ENCODE measurements around the gene FAM50B.

FAM50B gene

DNA sequence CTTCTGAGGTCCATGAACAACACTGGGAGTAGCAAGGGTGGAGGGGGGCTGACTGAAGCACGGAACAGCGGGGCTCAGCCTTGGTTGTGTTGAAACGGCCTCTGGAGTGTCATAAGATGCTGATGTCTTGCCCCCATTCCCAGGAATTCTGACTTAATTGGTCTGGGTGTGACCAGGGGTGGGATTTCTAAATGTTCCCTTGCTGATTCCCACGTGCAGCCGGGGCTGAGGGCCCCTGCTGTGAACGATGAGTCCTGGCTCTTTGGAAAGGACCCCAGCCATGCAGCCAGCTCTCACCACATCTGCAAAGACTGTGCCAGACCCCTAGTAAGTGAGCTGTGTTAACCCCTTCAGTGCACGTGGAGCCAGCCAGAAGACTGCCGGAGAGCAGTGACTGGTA, 28.6 kb upstream of the FAM50B start:
- DNase-seq (ENCODE audit: low read depth), result no peak

DNA sequence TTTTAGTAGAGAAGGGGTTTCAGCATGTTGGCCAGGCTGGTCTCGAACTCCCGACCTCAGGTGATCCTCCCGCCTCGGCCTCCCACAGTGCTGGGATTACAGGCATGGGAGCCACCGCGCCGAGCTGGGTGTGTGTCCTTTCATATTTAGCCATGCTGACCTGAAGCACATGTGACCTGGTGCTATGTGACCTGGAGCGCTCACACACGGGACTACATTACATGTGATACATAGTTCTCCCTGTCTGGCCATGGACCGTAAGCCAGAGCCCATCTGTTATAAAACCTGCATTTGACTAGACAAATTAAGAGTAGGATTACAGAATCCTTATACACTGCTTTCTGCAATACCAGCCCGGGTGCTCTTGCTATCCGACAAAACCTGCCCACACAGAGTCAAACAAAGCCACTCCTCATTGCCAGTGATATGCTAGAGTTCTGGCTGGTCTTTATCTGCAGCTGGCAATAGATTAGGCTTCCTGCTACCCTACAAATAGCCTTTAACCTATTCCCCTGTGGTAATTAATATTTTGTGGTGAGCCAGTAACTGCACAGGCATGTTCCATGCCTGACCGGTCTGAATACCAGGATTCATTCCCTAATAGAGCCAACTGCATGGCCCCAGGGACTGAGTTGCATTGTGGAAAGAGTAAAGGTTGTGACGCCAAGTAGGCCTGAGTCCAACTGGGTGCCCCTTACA, 26.3 kb upstream of the FAM50B start:
- DNase-seq (ENCODE audit: low read depth), result no peak

DNA sequence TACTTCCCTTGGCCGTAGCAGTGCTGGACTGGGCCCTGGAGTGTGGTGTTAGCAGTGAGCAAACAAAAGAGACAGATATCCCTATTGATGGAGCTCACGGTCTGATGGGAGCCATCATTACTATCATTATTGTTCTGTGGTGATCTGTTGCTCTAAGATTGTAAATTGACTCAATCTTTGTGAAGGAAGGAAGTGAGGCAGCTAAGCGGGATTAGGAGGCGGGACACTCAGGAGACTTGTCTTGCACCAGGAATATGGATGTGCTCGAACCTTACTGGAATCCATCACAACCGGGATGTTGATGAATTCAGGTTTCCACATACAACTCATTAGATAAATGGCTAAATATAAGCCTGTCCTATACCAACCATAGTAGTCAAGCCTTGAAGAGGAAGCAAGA, 25.5 kb upstream of the FAM50B start:
- no peak for DNase-seq (ENCODE audit: low read depth)

DNA sequence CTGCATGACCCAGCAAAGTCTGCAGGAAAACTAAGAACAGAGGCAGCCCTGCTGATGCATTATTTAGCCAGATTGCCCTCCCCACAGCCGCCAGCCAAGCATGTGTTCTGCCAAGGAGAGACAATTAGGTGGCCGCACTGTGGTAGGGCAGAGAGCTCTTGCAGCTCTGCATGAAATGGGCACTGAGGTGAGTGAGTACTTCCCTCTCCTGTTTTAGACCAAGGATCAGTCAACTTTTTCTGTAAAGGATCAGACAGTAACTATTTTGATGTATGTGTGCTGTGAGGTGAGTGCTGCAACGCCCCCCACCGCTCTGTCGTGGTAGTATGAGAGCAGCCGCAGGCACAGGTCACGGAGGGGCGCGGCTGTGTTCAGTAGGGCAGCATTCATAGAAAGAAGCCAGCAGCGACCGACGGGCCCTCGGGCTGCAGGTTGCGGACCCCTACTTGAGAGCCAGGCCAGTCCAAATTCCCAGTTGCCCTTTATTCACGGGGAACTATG, 23.8 kb upstream of the FAM50B start:
- DNase-seq (ENCODE audit: low read depth), result no peak

DNA sequence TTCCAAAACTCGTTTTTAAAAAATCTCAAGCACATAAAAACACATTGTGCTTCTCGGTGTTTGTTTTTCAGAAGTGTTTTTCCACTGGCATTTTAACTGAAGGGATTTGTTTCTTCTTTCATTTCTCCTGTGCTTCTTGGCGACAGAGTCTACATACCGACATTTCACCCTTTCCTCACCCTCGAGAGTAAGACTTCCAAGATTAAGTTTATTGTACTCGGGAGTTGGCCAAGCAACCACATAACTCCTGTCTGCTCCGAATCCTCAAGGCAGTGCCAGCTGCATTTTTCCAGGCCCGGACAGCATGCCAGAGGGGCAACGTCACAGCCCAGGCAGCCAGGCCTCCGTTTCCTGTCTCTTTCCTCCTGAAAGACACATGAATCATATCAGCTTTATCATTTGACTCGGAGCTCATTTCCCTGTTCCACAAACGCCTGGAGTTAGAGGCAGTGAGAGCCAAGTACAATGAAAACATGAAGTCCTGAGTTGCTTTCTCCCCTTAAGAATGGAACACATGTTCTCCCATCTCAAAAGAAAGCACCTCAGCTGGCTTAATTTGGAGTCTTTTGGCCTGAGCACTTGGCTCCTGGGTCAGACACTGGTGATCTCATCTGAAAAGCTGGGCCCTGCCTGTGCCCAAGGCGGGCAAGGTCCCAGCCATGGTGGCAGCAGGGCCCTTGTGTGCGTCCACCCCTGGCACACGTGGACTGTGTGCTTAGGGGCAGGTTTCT, 23.2 kb upstream of the FAM50B start:
- DNase-seq (ENCODE audit: low read depth), result no peak

DNA sequence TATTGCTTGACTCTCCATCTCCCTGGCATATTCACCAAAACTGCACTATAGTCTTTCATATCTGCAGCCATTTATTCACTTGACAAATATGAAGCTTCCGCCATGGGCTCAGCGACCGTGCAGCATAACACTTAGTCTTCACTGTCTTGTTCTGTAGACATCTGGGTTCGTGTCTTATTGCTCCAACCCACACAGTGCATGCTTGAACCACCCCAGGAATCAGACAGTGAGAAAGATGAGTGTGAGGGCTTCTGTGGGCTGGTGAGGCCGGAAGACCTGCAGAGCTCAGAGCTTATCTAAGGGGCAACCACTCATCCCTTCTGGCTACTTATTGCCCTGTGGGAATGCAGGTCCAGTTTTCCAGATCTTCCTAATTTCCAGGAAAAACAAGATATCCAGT, 19.9 kb upstream of the FAM50B start:
- DNase-seq (ENCODE audit: low read depth), result no peak

DNA sequence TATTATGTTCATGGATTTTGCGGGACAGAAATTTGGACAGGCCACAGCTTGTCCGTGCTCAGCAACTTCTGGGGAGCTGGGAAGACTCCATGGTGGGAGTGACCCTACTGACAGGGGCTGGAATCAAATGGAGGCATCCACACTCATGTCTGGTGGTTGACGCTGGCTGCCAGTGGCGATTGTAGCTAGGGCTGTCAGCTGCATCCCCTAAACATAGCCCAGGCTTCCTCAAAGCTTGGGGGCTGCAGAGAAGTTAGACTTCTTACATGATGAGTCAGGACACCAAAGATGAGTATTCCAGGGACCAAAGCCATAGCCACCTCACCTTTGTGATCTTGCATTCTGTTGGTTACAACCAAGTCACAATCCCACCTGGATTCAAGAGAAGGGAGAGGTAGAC, 18.4 kb upstream of the FAM50B start:
- no peak for DNase-seq (ENCODE audit: low read depth)

DNA sequence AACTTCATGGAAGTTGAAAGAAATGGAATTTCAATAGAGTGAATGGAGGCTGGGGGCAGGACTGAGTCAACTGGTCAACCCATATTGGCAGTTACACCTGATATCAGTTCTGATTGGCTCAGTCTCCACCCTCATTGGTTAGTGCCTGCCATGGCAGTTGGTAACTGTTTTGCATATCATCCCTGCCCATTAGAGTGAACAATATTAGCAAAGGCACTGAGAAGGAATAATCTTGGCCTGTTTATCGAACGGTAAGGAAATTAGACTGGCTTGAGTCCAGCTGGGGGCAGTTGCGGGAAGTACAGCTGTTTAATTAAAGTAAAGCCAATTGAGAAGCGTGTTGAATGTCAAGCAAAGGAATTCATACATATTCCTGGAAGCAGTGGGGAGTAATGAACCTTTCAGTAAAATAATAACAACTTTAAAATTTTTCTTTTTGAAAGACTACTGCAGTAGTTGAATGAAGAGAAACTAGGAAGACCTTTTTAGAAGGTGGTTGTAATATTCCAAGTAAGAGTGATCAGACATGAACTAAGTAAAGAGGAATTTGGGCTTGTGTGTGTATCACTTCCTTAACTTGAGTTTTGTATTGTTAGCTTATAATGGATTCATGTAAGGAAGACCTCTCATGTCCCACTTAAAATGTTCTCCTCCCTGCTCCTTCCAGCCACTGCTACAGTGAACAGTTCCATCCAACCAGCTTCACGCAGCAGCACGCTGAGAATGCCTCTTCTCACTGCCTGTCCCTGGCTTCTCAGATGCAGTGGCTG, 17.2 kb upstream of the FAM50B start:
- DNase-seq (ENCODE audit: low read depth), result no peak

DNA sequence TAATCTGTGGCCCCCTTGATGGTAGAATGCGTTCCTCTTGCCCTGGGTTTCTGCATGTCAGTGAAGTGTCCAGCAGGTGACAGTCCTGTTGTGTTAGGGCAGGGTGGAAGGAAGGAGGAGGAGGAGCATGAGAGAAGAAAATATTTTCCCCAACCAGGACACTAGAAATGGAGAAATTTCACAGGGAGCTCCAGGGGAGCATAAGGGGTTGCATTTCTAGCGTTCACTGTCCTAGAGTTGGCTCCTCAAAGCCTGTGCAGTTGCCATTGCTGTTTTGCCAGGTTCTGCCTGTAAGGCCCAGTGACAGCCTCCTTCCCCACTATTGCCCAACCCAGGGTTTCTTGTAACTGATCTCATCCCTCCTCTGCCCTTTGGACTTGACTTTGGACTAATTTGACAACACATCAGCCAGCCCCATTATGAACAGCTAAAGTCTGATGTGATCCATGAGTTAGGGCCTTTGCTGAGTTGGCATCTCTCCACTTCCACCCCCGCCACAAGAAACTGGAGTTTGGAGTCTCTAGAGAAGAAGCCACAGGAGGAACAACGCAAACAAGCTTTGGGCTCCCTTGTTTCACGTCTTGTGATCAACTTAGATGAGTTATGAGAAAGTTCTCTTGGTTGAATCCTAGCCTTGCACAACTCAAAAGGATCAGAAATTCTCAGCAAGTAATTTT, 14.0 kb upstream of the FAM50B start:
- DNase-seq (ENCODE audit: low read depth), result no peak

DNA sequence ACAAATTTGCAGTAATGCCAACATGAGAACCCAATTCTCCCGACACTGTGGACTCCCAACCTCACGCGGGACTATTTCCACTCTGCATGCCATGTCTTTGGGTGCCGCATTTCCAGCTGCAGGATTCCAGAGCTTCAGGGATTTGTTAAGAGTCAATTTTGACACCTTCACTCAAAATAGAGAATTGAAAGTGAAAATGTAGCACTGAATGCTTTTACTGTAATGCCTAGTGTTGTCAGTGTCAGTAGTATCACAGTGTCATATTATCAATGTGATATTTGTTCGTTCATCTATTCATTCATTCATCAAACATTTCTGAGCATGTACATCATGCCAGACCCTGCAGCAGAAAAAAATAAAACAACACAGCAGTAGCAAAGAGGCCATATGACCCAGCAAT, 13.4 kb upstream of the FAM50B start:
- DNase-seq (ENCODE audit: low read depth), result no peak

DNA sequence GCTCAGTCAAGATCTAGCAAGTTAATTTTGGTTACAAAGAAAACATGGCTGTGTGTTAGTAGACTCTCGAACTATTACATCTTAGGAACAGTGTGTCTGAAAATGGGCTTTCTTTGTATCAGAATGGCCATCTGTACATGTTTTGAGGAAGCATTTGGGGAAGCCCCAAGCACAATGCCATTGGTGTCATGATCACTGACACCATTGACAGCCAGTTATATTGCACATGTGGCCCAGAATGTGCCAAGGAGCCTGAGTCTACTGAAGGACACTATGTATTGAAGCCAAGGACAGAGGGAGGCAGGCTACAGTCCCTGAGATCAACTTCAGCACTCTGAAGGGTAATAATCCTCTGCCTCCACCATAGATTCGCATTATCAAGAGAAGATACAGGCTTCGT, 12.6 kb upstream of the FAM50B start:
- DNase-seq (ENCODE audit: low read depth), result no peak

DNA sequence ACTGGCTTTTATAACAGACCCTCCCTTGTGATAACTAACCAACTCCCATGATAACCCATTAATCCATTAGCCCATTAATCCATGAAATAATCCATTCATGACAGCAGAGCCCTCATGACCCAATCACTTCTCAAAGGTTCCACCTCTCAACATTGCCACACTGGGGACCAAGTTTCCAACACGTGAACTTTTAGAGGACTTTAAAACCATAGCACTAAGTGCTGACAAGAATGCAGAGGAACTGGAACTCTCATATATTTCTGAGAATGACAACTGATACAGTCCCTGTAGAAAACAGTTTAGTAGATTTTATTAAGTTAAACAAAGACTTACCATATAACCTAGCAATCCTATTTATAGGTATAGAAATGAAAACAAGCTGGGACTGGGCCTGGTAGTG, 11.4 kb upstream of the FAM50B start:
- DNase-seq (ENCODE audit: low read depth), result no peak

DNA sequence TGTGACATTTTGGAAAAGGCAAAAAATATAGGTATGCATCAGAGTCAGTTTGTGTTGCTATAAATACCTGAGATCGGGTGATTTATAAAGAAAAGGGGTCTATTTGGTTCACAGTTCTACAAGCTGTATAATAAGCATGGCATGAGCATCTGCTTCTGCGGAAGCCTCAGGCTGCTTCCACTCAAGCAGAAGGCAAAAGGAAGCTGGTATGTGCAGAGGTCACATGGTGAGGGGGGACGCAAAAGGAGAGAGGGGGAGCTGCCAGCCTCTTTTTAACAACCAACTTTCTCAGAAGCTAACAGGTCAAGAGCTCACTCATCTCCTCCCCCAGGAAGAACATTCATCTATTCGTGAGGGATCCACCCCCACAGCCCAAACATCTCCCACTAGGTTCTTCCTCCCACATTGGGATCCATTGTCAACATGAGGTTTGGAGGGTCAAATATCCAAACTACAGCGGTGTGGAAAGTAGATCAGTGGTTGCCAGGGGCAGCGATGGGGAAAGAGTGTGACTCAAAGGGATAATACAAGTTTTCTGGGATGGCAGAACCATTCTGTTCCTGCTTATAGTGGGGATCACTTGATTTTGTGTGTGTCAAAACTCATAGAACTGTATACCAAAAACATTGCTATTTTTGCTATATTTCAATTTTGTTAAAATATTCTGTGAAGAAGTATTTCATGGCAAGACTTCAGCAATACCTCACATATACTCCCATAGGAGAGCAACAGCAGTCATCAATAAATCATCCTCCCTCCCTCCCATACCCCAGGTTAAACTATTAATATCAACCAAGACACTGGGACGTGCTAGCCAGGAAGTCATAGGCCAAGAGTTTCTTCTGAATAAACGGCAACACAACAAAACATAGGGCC, 9.9 kb upstream of the FAM50B start:
- no peak for DNase-seq (ENCODE audit: low read depth)

DNA sequence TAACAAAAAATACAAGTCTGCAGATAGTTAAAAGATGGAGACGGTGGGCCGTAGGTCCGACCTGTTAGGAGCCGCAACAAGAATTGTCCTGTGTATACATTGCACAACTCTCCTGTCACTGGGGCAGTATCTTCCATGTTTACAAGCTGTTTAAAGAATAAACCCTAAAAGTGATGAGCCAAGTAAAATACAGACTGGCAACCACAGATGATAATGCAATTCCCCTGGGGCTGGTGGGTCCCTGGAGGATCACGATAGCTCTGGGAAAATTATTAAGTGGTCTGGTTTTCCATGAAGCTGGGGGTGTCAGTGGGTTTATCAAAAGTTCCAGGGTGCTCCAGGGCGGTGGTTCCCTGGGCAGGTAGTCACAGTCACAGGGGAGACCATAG, 8.1 kb upstream of the FAM50B start:
- DNase-seq (ENCODE audit: low read depth), result no peak

DNA sequence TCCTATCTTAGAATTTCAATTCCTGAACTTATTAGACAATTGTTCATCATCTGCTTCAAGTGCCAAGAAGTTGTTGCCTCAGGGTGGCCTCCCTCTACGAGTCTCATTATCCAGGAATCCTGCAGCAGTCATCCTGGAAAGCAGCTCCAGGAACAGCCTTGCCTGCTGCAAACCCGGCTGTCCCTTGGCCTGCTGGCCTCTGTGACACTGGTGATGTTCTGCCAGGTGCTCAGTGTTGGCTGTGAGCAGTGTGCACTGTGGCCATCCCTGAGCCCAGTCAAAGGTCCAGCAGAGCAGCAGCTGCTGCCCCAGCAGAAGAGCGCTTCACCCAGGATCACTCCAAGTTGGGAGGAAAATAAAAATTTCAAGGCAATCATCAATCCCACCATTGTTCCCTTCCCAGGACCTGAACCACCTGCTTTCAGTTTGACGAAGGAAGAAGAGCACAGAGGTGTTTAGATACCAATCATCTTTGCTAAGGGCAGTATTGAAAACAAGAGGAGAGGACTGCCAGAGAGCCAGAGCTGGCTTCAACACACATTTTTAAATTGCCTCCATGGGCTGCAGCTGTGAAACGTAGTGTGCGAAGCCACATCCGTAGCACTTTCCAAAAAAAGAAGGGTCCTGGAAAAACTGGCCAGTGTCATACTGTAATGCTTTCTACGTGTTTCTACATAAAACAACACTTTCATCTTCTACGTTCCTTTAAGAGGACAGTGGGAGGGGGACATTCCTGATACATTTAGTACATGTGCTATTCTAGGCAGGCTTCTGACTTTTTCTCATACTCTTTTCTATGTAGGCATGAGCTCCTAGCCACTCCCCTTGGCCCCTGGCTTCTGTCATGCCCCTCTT, 7.2 kb upstream of the FAM50B start:
- no peak for DNase-seq (ENCODE audit: low read depth)

DNA sequence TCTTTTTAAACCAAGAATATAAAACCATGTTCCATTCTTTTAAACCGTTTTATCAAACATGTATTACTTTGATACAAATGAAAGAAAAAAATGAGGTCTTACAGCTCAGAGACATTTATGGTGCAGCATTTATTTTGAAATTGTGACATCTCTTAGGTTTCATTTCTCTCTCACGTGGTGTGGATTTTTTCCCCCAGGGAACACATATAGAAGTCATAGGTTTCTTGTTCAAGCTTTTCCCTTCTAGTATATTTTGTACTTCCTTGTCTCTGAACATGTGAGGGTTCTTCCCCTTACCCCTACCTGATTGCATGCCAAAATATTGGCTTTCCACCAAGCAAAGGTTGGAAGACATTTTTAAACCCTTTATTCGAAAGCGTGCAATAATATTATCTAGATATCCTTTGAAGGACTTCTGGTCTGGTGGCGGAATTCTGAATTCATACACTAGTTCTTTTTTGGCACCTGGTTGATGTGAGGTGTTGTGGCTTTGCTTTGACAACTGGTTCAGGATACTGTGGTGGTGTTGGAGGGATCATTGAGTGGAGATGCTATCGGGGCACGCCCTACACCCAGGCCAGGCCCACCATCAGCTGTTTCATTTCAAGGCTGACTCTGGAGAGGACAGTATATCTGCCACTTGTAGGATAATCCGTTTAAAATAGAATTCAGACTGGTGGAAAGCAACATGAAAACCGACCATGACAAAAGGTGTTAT, 5.6 kb upstream of the FAM50B start:
- no peak for DNase-seq (ENCODE audit: low read depth)

DNA sequence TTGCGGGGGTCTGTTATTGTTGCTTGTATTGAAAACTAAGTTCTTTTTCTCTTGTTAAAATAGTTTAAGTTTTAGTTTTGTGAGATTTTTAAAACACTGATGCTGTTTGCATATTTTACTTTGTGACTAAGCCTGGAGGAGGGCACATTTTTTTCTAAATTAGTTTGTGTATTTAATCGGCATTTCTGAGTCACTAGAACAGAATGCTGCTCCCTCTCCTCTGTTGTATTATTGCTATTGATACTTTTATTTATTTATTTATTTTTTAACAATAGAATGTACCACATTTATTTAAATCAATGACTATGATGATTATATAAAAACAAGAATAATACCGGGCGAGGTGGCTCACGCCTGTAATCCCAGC, 5.1 kb upstream of the FAM50B start:
- DNase-seq (ENCODE audit: low read depth), result no peak

DNA sequence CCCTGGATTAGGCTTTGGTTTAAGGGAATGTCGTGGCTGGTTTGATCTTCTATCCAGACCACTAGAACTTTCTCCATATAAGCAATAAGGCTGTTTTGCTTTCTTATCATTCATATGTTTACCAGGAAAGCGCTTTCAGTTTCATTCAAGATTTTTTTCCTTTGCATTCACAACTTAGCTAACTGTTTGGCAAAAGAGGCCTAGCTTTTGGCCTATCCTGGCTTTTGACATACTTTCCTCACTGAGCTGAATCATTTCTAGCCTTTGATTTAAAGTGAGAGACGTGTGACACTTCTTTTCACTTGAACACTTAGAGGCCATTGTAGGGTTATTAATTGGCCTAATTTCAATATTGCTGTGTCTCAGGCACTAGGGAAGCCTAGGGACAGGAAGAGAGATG, 1.7 kb upstream of the FAM50B start:
- DNase-seq (ENCODE audit: low read depth), result no peak

DNA sequence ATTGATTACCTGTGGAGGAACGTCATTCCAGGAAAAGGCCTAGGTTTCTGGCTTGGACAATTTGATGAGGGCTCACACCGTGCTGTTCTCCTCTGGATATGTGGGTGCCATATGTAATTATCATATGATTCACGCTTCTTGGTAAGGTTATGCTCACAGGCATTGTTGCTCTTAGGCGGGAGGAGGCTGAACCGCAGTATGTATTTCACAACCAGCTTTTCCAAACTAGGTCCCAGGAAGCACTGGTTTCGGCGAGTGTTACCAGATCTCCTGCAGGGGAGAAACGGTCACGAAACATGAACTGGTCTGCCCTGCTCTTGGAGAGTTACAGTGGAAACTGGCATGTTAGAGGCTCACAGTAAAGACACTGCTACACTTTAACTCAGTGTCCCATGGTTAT, 793 bp upstream of the FAM50B start:
- no peak for DNase-seq (ENCODE audit: low read depth)
